HepG2 (cell line): ENCODE results near the gene DVL3. TPM values are rescaled to one million over a fixed set of nuclear protein-coding genes. Genes with fewer than 3 reads are reported as not detected.
A peak's percentile ranks its signal among the peaks of the same experiment; 100 is the strongest.

Source experiments
- CEBPB ChIP-seq: IDR thresholded peaks from 2 replicates; pipeline ENCODE4 v1.6.1; 2011; ENCODE audit warnings: low read depth, low read length, improper control_type of control experiment, borderline replicate concordance
- DNMT1 ChIP-seq: sonication (generic); formaldehyde crosslinking; IDR thresholded peaks from 2 replicates; pipeline ENCODE4 v1.5.1; 2020; ENCODE audit warnings: mild to moderate bottlenecking, missing genetic modification reagents
- FOXJ3 ChIP-seq: sonication (generic); formaldehyde crosslinking; IDR thresholded peaks from 2 replicates; pipeline ENCODE4 v1.4.0; 2020; ENCODE audit warnings: missing genetic modification reagents, mild to moderate bottlenecking, borderline replicate concordance
- HNRNPK ChIP-seq: fragments of 200-400 bp; formaldehyde crosslinking; IDR thresholded peaks from 2 replicates; pipeline ENCODE4 v1.6.1; 2018; ENCODE audit warnings: low read length, low read depth, moderate library complexity, mild to moderate bottlenecking; ENCODE audit not compliant: poor library complexity, severe bottlenecking
- HOXA5 ChIP-seq: sonication (generic); formaldehyde crosslinking; IDR thresholded peaks from 2 replicates; pipeline ENCODE4 v1.4.0; 2020; ENCODE audit warnings: missing genetic modification reagents
- NAIF1 ChIP-seq: sonication (generic); formaldehyde crosslinking; IDR thresholded peaks from 2 replicates; pipeline ENCODE4 v1.5.0; 2020; ENCODE audit warnings: mild to moderate bottlenecking, missing genetic modification reagents, borderline replicate concordance
- NCOR1 ChIP-seq: fragments of 200-600 bp; sonication (generic); IDR thresholded peaks from 2 replicates; pipeline ENCODE4 v1.7.0; 2017; ENCODE audit warnings: antibody characterized with exemption, low read length, borderline replicate concordance
- NFE2L2 ChIP-seq: fragments of 150-350 bp; IDR thresholded peaks from 2 replicates; pipeline ENCODE4 v1.6.1; 2014; ENCODE audit warnings: low read length
- YY1 ChIP-seq: IDR thresholded peaks from 2 replicates; pipeline ENCODE4 v1.6.1; 2011; ENCODE audit warnings: low read length, low read depth, moderate library complexity, mild to moderate bottlenecking; ENCODE audit not compliant: insufficient read depth, insufficient replicate concordance
- ZFP91 ChIP-seq: sonication (generic); formaldehyde crosslinking; IDR thresholded peaks from 2 replicates; pipeline ENCODE4 v1.9.0; 2022; ENCODE audit warnings: missing genetic modification reagents, mild to moderate bottlenecking, borderline replicate concordance
- ZNF256 ChIP-seq: sonication (generic); formaldehyde crosslinking; conservative IDR thresholded peaks from 2 replicates; pipeline ENCODE4 v1.4.0; 2020; ENCODE audit warnings: missing genetic modification reagents
- ZNF263 ChIP-seq: sonication (generic); formaldehyde crosslinking; IDR thresholded peaks from 2 replicates; pipeline ENCODE4 v1.4.0; 2020; ENCODE audit warnings: missing genetic modification reagents
- ZNF552 ChIP-seq: sonication (generic); formaldehyde crosslinking; IDR thresholded peaks from 2 replicates; pipeline ENCODE4 v1.9.0; 2022; ENCODE audit warnings: missing genetic modification reagents, mild to moderate bottlenecking, borderline replicate concordance
- ZNF609 ChIP-seq: sonication (generic); formaldehyde crosslinking; IDR thresholded peaks from 2 replicates; pipeline ENCODE4 v1.4.0; 2020; ENCODE audit warnings: mild to moderate bottlenecking, missing genetic modification reagents, borderline replicate concordance
- ZNF639 ChIP-seq: conservative IDR thresholded peaks from 2 replicates; pipeline ENCODE4 v1.6.1; 2018; ENCODE audit warnings: missing genetic modification reagents
- ZSCAN22 ChIP-seq: sonication (generic); formaldehyde crosslinking; IDR thresholded peaks from 2 replicates; pipeline ENCODE4 v1.4.0; 2020; ENCODE audit warnings: mild to moderate bottlenecking, missing genetic modification reagents
- ZZZ3 ChIP-seq: sonication (generic); formaldehyde crosslinking; IDR thresholded peaks from 2 replicates; pipeline ENCODE4 v1.4.0; 2020; ENCODE audit warnings: missing genetic modification reagents, mild to moderate bottlenecking, borderline replicate concordance
- polyA plus RNA-seq, 8 experiments: library from polyadenylated mRNA; depleted of rRNA in 3 of 8; stranded (reverse) in 7 of 8; unstranded in 1 of 8; fragments of >200 nt; fragmentation: Illumina TruSeq in 4 of 8; extraction: Trizol in 4 of 8; gene quantifications; 2 replicates each; pipeline versions ENCODE4 v1.2.1 to v1.2.3, GENCODE V29; 2011 to 2016; ENCODE audit warnings: low read depth in 4 of 8, missing spikeins in 1 of 8, mixed read lengths in 1 of 8; ENCODE audit not compliant: insufficient read depth in 1 of 8
- total RNA-seq, 5 experiments: library from RNA; depleted of rRNA; stranded (reverse); fragments of >200 nt; fragmentation: Illumina TruSeq; extraction: Trizol; gene quantifications; 2 replicates each; pipeline ENCODE4 v1.2.3, GENCODE V29; 2016; ENCODE audit warnings: low read depth in 1 of 5
- TF ChIP-seq, protein P1 (sequence below): sonication (generic); formaldehyde crosslinking; IDR thresholded peaks from 2 replicates; pipeline ENCODE4 v1.5.0; 2020; ENCODE audit warnings: missing genetic modification reagents, mild to moderate bottlenecking, borderline replicate concordance

The DVL3 gene
- total and polyA plus RNA-seq, 2 of the 13 experiments (the other 11 are each of a cell fraction or from before 2014, with no cell fraction given): 29.0 to 36.1 TPM

DNA sequence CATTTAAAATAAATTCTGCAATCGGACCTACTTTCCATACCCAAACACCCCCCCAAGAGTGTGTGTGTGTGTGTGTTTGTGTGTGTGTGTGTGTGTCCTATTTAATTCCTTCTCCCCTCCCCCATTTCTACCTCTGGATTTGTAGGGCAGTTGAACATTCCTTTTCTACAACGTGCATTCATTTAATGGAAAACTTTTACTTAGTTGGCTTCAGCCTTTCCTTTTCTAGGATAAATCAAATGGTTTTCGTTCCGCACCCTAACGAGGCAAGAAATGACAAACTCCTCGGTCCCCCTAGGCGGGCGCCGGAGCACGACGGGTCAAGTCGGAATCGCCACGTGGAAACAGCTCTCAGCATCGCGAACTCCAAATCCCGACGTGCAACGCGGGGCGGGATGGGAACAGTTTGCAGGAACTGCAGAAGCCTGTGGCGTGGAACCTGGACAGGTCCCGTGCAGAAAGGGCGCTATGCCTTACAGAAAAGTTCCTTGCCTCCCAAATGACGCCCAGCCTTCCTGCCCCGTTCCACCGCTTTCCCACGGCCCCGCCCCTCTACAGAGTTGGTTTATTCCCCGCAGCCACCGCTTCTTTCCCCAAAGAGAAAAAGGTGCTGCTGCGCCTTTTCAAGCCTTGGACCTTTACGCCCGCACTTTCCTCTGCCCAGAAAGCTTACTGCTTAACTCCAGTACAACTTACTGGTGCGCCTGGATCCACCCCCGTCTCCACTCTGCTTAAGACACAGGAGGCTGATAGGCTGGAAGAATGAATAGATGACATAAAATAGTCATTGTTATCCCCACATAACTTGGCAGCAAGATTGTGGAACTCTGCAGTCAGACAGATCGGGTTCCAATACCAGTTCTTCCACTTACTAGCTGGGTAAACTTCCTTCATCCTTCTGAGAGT lies 21.1 kb upstream of the DVL3 start (continued):
- TF ChIP-seq ZNF609 (CRISPR knock-in tag) (peak; percentile 28; the same call in 1 of the 2 replicates), ZZZ3 (0 out of 2 replicates have a peak, but pooled peaks have one; percentile 44), NCOR1 (no peak), NFE2L2 (no peak), HOXA5 (no peak), NAIF1 (peak; percentile 54; the same call in 1 of the 2 replicates), HNRNPK (no peak), ZNF552 (CRISPR knock-in tag) (peak; percentile 84; the same call in 1 of the 2 replicates), FOXJ3 (CRISPR knock-in tag) (no peak), ZFP91 (CRISPR knock-in tag) (peak; percentile 49), ZSCAN22 (no peak), CEBPB (no peak), ZNF256 (CRISPR knock-in tag) (peak; percentile 71; the same call in 1 of the 2 replicates), DNMT1 (no peak), ZNF639 (no peak), YY1 (peak; percentile 36), ZNF263 (CRISPR knock-in tag) (peak; percentile 44; the same call in 1 of the 2 replicates)
- TF ChIP-seq, protein P1, sequence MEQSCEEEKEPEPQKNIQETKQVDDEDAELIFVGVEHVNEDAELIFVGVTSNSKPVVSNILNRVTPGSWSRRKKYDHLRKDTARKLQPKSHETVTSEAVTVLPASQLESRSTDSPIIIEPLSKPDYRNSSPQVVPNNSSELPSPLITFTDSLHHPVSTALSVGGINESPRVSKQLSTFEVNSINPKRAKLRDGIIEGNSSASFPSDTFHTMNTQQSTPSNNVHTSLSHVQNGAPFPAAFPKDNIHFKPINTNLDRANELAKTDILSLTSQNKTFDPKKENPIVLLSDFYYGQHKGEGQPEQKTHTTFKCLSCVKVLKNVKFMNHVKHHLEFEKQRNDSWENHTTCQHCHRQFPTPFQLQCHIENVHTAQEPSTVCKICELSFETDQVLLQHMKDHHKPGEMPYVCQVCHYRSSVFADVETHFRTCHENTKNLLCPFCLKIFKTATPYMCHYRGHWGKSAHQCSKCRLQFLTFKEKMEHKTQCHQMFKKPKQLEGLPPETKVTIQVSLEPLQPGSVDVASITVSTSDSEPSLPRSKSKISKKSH (CRISPR knock-in tag): peak; percentile 83
